Right lobe of liver (tissue), 6 donors: Measurements from ENCODE around the gene NOP9. TPM values are rescaled to one million over a fixed set of nuclear protein-coding genes. Genes with fewer than 3 reads are reported as not detected.

Source experiments
- ATAC-seq, 4 donors: fragments of 200-7000 bp; cut with Tn5 transposase; one replicate each; pipeline ENCODE4 v1.9.1; 2020; ENCODE audit warnings: mild to moderate bottlenecking in 4 of 4, moderate library complexity in 4 of 4
- DNase-seq, 3 donors: peaks; one replicate each; pipeline ENCODE4 v3.0.0-alpha.2; 2020
- H3K27ac ChIP-seq, 3 donors: fragments of 200-600 bp; one replicate each; pipeline ENCODE4 v1.8.0; 2022
- H3K27me3 ChIP-seq, 2 donors: fragments of 200-600 bp; one replicate each; pipeline ENCODE4 v1.8.0; 2022
- H3K36me3 ChIP-seq, 4 donors: fragments of 200-600 bp; sonication (generic) in 1 of 4; one replicate each; pipeline versions ENCODE4 v1.5.1 to v1.8.0; 2017 to 2022; ENCODE audit warnings: control low read depth in 1 of 4
- H3K4me1 ChIP-seq, 4 donors: fragments of 200-600 bp; sonication (generic) in 1 of 4; one replicate each; pipeline versions ENCODE4 v1.5.1 to v1.8.0; 2017 to 2022; ENCODE audit warnings: control low read depth in 1 of 4
- H3K4me3 ChIP-seq, 3 donors: fragments of 200-600 bp; one replicate each; pipeline ENCODE4 v1.8.0; 2022
- H3K9me3 ChIP-seq, 4 donors: fragments of 200-600 bp; sonication (generic) in 1 of 4; one replicate each; pipeline versions ENCODE4 v1.5.1 to v1.8.0; 2017 to 2022; ENCODE audit warnings: control low read depth in 1 of 4
- POLR2A ChIP-seq: fragments of 450-650 bp; IDR thresholded peaks from one replicate; pipeline ENCODE4 v1.6.1; 2017; ENCODE audit warnings: antibody characterized with exemption, mild to moderate bottlenecking
- WGBS: methylation state at CpG from one replicate; pipeline ENCODE4 v1.1.6; 2018; ENCODE audit warnings: low coverage, low lambda C conversion rate; ENCODE audit not compliant: insufficient coverage; ENCODE audit errors: missing lambda C conversion rate; 5-methylcytosine and 5-hydroxymethylcytosine counted together
- intact Hi-C, 2 donors: fragments of 100-400 bp; cut with DNase I; formaldehyde crosslinking; loops; one replicate each; pipeline versions ENCODE4 v1.11.2 to v1.14.1; 2022
- total RNA-seq, 6 experiments: library from RNA; depleted of rRNA in 2 of 6; stranded (reverse); fragments of >200 nt in 2 of 6; fragmentation: NEBNext Ultra II Directional in 3 of 6; extraction: Animal tissue kit (Norgen Biotek cat#: 25700) in 3 of 6; gene quantifications; one replicate each; pipeline versions ENCODE4 v1.1.0 to v1.2.4, GENCODE V29; 2016 to 2023
- TF ChIP-seq, protein P1 (sequence below), 4 donors: fragments of 200-600 bp in 3 of 4; fragments of 450-650 bp in 1 of 4; IDR thresholded peaks; one replicate each; pipeline versions ENCODE4 v1.5.1 to v1.8.0; 2016 to 2022; ENCODE audit warnings: antibody characterized with exemption in 4 of 4, mild to moderate bottlenecking in 2 of 4
- donor health status: DM: no; HTN: yes; CAD: no.
- donor health status: DM: no; HTN: no; CAD: no.
- donor health status: DM: no; HTN: no; CAD: no.
- donor health status: DM: no; HTN: yes; CAD: no.
- donor health status: DM: no; HTN: yes; CAD: no.

The NOP9 gene
- total RNA-seq, 6 experiments from 2014 or later = 8.2 to 15.3 (median 11.4) TPM

- Histone ChIP-seq H3K9me3 (no peaks in the 10 kb centered on the region), H3K27ac (peak within 1 kb of the TSS; percentile 80 to 98 (median 93)), H3K4me1 (peaks cover 0 to 60% (median 31%) of the 10 kb centered on the region in 4 donors), H3K4me3 (peak within 1 kb of the TSS; percentile 43 to 64 (median 48)), H3K36me3 (peaks cover 0 to 10% (median 6%) of the 10 kb centered on the region in 4 donors), H3K27me3 (no peaks in the 10 kb centered on the region)
- peak; percentile 88 to 92 (median 88) for DNase-seq
- intact Hi-C loops = no loop called here
- ATAC-seq = peak; percentile 55 to 80 (median 73)
- TF ChIP-seq POLR2A = peak; percentile 48
- TF ChIP-seq, protein P1, sequence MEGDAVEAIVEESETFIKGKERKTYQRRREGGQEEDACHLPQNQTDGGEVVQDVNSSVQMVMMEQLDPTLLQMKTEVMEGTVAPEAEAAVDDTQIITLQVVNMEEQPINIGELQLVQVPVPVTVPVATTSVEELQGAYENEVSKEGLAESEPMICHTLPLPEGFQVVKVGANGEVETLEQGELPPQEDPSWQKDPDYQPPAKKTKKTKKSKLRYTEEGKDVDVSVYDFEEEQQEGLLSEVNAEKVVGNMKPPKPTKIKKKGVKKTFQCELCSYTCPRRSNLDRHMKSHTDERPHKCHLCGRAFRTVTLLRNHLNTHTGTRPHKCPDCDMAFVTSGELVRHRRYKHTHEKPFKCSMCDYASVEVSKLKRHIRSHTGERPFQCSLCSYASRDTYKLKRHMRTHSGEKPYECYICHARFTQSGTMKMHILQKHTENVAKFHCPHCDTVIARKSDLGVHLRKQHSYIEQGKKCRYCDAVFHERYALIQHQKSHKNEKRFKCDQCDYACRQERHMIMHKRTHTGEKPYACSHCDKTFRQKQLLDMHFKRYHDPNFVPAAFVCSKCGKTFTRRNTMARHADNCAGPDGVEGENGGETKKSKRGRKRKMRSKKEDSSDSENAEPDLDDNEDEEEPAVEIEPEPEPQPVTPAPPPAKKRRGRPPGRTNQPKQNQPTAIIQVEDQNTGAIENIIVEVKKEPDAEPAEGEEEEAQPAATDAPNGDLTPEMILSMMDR (IDR thresholded peaks at IDR 0.05) = peak; percentile 45 to 53 (median 48)
- 36% methylated on average over 32 of the region's 99 CpGs for WGBS
Observed at GRCh38 chr14:24310646-24311604, 11.3 kb downstream of the NOP9 start, which contains the start of gene LTB4R. LTB4R (plus strand) TSS chr14:24311502; CDS start chr14:24315652, 4,150 bp downstream.

DNA sequence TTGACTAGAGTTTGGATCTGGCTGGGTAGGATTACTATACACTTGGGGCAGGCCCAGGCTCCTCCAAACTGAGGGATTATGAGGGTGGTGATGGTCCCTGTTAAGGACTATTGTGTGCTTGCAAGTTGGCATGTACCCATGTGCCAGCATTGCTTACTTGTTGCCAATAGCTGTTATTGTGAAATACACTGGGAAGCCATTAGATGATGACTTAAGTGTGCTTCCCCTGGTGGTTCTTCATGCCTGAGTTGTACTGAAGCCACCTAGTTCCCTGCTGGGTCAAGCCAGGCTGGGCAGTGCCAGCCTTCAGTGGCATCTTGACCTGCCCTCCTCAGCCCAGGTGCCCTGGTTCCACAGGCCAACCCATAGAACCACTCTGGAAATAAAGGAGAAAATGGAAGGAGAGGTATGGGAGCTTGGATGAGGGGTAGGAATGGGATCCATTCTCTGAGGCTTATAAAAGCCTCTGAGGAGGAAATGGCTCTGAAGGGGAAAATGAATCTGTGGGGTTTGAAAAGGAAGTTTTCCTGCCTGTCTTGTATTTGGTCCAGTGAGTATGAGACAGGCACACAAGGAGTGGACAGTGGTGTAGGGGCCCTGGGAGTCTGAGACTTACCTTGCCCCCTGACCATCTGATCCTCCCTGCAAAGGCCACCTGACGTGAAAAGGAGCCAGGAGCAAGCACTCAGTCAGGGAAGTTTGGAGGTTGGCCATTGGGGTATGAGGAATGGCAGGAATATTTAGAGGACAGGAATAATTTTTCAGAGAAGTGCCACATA, 12.4 kb downstream of the NOP9 start:
- intact Hi-C loops = no loop called here
- WGBS = 43% methylated on average over 1 of the region's 1 CpG
- Histone ChIP-seq H3K27ac (peak overlapping the region; percentile 80 to 98 (median 93)), H3K36me3 (peaks cover 0 to 2% (median 0%) of the 10 kb centered on the region in 4 donors), H3K9me3 (no peaks in the 10 kb centered on the region), H3K4me1 (peaks cover 0 to 57% (median 26%) of the 10 kb centered on the region in 4 donors), H3K27me3 (no peaks in the 10 kb centered on the region), H3K4me3 (peak overlapping the region; percentile 43 to 64 (median 48))
- TF ChIP-seq POLR2A = no peak
- TF ChIP-seq, protein P1 (IDR thresholded peaks at IDR 0.05) = no peak
- DNase-seq (peak in 2 of 3 donors; percentile 35 to 44), ATAC-seq (peak in 3 of 4 donors; percentile 1 to 16 (median 1))

GRCh38 chr14:24312736-24313507, 13.3 kb downstream of the NOP9 start:
- intact Hi-C loops = no loop called here
- DNase-seq (peak in 1 of 3 donors; percentile 56), ATAC-seq (peak in 1 of 4 donors; percentile 2)
- TF ChIP-seq, protein P1 (IDR thresholded peaks at IDR 0.05) = no peak
- TF ChIP-seq POLR2A = no peak
- Histone ChIP-seq H3K27ac (peak overlapping the region; percentile 16 to 93 (median 80)), H3K27me3 (no peaks in the 10 kb centered on the region), H3K4me3 (no peak overlapping the region), H3K4me1 (peaks cover 0 to 56% (median 26%) of the 10 kb centered on the region in 4 donors), H3K9me3 (no peaks in the 10 kb centered on the region), H3K36me3 (no peaks in the 10 kb centered on the region)
- 64% methylated on average over 9 of the region's 9 CpGs for WGBS

DNA sequence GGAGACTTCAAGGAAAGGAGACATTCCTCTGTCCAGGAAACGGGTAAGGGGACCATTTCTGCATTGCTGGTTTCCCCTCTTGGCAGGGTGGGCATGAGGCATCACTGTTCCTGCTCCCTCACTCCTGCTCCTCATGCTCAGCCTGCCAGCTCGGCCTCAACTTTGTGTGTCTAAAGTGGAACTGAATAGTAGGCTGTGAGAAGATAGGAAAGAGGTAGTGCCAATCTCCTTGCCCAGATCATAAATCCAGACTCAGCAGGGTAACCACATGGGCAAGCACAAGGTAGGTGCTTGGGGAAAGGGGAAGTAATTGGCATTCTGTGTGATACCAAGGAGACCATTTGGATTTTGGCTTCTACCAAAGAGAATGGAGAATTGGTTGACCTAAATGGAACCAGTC, 14.3 kb downstream of the NOP9 start:
- DNase-seq (peak in 1 of 3 donors; percentile 55), ATAC-seq (no peak)
- Histone ChIP-seq H3K27ac (peak overlapping the region in 2 of 3 donors; percentile 37 to 80), H3K9me3 (no peaks in the 10 kb centered on the region), H3K36me3 (no peaks in the 10 kb centered on the region), H3K4me1 (peaks cover 0 to 46% (median 21%) of the 10 kb centered on the region in 4 donors), H3K27me3 (no peaks in the 10 kb centered on the region), H3K4me3 (no peak overlapping the region)
- TF ChIP-seq, protein P1 (IDR thresholded peaks at IDR 0.05) = no peak
- TF ChIP-seq POLR2A = no peak
- no CpG with 5 or more reads among the region's 2 CpGs for WGBS
- intact Hi-C loops = no loop called here
